KG1 (cell line): ENCODE results near the gene TAF4.
"Not testable (repeated sequence)": the region's sequence is repeated elsewhere in the genome, so short reads cannot be mapped to it uniquely, and the experiment has no call there.

ENCODE experiments used
- DNase-seq: peaks from one replicate; lab custom pipeline; 2025; lab: John Stamatoyannopoulos, UW

Gene TAF4, protein sequence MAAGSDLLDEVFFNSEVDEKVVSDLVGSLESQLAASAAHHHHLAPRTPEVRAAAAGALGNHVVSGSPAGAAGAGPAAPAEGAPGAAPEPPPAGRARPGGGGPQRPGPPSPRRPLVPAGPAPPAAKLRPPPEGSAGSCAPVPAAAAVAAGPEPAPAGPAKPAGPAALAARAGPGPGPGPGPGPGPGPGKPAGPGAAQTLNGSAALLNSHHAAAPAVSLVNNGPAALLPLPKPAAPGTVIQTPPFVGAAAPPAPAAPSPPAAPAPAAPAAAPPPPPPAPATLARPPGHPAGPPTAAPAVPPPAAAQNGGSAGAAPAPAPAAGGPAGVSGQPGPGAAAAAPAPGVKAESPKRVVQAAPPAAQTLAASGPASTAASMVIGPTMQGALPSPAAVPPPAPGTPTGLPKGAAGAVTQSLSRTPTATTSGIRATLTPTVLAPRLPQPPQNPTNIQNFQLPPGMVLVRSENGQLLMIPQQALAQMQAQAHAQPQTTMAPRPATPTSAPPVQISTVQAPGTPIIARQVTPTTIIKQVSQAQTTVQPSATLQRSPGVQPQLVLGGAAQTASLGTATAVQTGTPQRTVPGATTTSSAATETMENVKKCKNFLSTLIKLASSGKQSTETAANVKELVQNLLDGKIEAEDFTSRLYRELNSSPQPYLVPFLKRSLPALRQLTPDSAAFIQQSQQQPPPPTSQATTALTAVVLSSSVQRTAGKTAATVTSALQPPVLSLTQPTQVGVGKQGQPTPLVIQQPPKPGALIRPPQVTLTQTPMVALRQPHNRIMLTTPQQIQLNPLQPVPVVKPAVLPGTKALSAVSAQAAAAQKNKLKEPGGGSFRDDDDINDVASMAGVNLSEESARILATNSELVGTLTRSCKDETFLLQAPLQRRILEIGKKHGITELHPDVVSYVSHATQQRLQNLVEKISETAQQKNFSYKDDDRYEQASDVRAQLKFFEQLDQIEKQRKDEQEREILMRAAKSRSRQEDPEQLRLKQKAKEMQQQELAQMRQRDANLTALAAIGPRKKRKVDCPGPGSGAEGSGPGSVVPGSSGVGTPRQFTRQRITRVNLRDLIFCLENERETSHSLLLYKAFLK

GRCh38 chr20:62065674-62066338, at the start of gene TAF4:
Gene TAF4, minus strand, starts transcription at chr20:62065881. Its CDS starts 71 bp downstream, at chr20:62065810.
- DNase-seq, result peak; percentile 41

DNA sequence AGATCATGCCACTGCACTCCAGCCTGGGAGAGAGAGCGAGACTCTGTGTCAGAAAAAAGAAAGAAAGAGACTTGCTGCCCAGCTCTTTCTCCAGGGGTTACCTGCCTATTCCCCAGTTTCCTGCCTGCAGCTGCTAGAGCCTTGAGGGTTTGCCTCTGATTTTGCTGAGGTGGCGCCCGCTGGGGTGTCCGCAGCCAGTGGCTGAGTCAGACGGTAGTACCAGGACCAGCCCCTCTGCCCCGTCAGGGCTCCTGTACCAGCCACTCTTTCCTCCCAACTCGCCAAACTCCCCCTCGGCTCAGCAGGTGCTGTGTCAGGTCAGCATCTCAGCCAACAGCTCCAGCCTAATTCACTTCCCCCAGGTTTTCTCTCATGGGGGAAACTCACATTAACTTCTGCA, 49.2 kb upstream of the TAF4 start:
- no peak for DNase-seq

GRCh38 chr20:62112368-62112767, 46.7 kb upstream of the TAF4 start:
- no peak for DNase-seq

GRCh38 chr20:62111148-62111547, 45.5 kb upstream of the TAF4 start:
- DNase-seq, result no peak

GRCh38 chr20:62105592-62105991, 39.9 kb upstream of the TAF4 start:
- DNase-seq, result no peak

GRCh38 chr20:62104791-62105345, 39.2 kb upstream of the TAF4 start:
- DNase-seq, result no peak

DNA sequence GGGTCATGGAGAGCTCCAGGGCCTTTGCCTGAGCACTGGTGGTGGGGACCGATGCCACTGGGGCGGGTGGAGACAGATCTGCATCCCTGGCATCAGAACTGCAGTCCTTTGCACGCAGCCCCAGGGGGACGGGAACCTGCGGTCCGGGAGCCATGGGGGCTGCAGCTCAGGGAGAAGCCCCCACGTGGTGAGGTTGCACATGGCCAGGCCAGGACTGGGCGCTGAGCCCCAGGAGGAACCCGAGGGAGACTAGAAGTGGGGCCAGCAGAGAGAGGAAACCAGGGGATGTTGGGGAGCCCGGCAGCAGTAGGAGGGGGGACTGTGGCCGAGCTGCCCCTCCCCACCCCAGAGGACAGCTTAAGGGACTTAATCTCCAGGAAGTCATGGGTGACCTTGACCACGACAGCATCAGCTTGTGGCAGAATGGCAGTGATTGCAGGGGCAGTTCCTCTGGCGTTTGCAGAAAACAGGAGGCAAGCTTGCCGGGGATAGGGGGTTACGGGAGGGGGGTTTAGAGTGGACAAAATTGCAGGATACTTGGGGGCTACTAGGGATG, 38.6 kb upstream of the TAF4 start:
- no peak for DNase-seq

DNA sequence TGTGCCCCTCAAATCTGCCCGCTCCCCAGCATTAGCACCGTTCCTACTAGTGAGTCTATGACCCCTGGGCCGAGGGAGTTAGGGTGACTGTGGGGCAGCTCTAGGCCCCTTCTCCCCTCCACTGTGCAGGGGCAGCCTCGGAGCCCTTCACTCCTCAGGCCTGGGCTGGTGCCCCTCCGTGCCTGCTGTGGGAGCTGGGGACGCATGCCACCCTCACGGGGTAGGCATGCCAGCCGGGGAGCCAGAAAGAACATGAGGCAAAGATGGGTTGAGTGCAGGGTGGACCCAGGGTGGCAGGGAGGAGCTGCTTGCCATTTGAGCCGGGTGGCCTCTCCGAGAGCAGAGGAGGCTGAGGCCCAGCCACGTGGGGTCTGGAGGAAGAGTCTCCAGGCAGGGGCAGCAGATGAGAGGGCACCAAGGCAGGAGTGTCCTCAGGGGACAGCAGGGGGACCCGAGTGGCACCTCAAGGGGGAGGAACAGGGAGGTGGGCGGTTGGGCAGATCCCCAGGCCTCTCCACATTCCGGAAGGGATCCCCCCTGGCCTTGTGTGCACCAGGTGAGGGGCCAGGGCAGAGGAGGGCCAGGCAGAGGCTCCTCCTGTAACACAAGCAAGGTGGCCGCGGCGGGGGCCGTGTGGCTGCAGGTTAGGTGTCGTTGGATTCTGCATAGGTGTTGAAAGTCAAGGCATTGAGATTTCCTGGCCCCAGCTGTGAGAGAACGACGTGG, 38.0 kb upstream of the TAF4 start:
- DNase-seq, result no peak

DNA sequence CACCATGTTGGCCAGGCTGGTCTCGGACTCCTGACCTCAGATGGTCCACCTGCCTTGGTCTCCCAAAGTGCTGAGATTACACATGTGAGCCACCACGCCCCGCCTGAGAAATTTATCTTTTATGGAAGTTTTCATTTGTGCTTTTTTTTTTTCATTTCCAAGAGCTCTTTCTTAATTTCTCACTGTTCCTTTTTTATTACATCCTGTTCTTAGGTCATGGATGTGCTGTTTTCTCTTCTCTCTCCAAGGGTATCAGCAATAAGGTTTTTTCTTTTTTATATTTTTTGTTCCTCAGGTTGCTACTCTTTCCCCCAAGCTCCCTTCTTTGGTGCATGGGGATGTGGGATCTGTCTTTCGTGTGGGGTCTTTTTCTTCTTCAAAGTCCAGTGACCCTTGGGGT, 35.4 kb upstream of the TAF4 start:
- no peak for DNase-seq

- DNase-seq, result no peak
Measured at GRCh38 chr20:62097881-62098407, 32.3 kb upstream of the TAF4 start.

DNA sequence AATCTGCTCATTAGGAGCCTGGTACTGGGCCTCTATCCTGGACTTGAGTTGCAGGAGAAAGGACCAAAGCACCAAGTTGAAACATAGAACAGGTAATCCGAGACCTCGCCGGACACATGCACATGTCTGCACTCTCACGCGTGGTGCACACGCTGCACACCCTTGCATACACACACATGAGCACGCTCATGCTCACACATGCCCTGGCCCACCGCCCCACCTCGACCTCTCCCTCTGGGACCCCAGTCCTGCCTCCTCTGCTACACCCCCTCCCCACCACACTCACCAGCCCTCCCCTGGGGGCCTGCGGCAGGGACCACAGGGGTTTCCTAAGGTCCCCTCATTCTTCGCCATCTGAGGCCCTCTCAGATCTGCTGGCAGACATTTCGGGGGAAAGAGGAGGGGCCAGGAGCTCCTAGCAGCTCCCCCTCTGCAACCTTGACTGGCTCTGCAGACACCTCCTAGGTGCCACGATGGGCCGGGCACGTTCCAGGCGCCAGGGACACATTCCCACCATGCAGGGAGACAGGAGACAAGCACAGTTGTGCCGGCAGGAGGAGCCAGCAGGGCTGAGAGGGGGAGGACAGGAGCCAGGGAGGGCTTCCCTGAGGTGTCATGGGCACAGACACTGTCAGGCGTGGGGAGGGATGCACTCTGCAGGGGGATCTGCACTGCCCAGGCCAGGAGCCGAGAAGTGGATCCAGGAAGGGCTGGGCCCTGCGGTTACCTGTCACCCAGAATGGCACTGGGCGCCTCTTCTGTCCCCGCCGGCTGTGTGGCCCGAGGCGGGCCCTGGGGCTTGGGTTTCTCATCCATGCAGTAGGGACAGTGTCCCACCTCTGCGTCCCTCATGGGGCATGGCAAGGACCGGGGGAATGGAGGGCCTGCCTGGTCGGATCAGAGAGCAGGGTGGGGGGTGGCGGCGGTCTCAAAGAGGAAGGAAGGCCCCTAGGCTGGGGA, 31.0 kb upstream of the TAF4 start:
- no peak for DNase-seq

DNA sequence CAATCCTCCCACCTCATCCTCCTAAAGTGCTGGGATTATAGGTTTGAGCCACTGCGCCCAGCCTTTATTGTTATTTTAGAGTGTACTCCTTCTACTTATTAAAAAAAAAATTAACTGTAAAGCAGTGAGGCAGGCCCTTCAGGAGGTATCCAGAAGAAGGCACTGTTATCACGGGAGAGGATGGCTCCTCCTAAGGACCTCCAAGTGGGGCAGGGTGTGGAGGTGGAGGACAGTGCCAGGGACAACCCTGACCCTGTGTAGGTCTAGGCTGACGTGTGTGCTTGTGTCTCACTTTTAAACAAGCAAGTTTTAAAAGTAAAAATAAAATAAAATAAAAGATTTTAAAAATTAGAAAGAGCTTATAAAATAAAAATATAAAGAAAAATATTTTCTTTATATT, 23.7 kb upstream of the TAF4 start:
- no peak for DNase-seq

DNA sequence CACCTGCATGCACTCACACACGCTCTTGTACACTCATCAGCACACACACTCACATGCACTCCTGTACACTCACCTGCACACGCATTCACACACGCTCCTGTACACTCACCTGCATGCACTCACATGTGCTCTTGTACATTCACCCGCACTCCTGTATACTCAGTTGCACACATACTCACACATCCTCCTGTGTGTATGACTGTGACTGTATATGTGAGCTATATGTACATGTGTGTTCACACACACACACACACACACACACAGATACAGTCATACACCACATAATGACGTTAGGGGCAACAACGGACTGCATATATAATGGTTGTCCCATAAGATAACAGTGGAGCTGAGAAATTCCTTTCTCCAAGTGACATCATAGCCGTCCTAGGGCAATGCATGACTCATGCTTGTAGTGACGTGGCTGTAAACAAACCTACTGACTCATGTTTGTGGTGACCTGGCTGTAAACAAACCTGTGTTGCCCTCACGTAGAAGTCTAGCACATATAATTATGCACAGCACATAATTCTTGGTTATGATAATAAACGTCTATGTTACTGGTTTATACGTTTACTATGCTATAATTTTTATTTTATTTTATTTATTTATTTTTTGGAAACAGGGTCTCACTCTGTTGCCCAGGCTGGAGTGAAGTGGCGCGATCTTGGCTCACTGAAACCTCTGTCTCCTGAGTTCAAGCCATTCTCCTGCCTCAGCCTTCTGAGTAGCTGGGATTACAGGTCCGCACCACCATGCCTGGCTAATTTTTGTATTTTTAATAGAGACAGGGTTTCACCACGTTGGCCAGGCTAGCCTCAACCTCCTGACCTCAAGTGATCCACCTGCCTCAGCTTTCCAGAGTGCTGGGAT, 22.8 kb upstream of the TAF4 start:
- DNase-seq, result no peak

DNA sequence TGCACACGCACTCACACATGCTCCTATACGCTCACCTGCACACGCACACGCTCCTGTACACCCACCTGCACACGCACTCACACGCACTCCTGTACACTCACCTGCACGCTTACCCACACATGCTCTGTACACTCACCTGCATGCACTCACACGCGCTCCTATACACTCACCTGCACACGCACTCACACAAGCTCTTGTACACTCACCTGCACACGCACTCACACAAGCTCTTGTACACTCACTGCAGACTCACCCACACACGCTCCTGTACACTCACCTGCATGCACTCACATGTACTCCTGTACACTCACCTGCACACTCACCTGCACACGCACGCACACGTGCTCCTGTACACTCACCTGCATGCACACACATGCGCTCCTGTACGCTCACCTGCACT, 22.0 kb upstream of the TAF4 start:
- no peak for DNase-seq

- no peak for DNase-seq
Measured at GRCh38 chr20:62087227-62087626, 21.5 kb upstream of the TAF4 start.

DNA sequence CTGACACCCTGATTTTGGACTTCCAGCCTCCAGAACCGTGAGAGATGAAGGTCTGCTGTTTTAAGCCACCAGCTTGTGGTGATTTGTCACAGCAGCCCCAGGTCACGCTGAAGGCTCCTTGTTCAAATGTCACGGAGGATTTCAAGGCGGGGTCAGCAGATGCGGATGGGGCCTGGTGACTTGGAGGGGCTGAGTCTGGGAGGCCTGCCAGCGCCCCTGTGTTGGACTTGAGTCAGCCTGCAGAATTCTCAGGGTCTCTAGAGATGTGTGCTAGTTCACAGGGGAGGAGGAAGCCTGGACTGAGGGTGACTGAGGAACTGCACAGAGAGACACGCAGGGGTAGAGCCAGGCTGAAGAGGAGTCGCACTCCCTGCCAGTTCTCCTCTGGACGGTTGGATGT, 19.5 kb upstream of the TAF4 start:
- no peak for DNase-seq

DNA sequence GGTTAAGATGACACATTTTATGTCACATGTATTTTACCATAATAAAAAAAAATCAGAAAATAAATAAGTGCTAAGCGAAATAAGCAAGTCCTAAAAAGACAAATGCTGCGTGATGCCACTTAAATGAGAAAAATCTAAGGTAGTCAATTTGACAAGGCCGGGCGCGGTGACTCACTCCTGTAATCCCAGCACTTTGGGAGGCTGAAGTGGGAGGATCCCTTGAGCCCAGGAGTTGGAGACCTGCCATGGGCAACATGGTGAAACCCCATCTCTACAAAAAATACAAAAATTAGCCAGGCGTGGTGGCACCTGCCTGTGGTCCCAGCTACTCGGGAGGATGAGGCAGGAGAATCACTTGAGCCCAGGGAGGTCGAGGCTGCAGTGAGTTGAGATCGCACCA, 18.5 kb upstream of the TAF4 start:
- DNase-seq, result not testable (repeated sequence)

GRCh38 chr20:62083312-62083711, 17.6 kb upstream of the TAF4 start:
- DNase-seq, result no peak
